NCI-H2081 treated with DMSO at 0.1 percent for 48 hours (cell line): ENCODE measurements around the gene EFCC1.

Experiments
- DNase-seq: peaks from one replicate; lab custom pipeline; 2025; lab: John Stamatoyannopoulos, UW

Gene EFCC1, protein sequence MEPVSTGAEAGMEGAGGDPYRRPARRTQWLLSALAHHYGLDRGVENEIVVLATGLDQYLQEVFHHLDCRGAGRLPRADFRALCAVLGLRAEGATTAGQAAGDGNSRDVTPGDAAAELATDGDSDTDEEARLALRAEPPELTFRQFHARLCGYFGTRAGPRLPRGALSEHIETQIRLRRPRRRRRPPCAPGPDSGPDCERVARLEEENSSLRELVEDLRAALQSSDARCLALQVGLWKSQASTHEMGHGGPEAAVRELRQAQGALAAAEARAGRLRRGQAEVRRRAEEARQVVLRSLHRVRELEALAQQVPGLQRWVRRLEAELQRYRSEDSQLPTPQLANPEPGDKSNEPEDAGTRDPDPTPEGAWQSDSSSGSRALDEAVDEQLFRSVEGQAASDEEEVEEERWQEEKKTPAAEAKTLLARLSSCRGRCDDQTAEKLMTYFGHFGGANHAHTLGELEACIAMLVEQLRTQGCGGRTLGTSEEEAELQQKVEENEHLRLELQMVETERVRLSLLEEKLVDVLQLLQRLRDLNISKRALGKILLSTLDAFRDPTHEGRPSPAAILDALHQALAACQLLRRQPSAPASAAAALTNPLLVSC

DNA sequence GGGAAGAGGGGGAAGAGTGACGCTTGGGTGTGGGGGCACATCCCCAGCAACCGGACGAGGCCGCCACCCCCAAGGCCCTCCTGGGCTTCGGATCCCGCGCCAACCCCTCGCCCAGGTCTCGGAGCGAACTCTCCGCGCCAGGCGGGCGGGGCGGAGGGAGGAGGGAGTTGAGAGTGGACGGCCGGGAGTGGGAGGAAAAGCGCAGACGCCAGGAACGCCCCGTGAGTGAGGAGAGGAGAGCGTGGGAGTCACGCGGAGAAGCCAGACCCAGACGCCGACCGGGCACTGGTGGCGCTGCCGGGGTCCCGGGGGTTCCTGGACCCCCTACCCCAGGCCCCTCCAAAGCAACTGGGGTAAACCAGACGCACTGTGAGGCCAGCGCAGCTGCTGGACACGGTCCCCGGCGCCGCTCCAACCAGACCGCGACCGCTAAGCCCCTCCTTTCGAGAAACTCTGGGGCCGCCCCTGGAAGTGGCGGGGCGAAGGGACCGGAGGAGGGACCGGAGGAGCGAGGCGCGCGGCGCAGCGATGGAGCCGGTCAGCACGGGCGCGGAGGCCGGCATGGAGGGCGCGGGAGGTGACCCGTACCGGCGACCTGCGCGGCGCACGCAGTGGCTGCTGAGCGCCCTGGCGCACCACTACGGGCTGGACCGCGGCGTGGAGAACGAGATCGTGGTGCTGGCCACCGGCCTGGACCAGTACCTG lies at the start of gene EFCC1:
EFCC1 (plus strand) TSS at position 204 of the 705 bp plus-strand sequence; CDS start at position 529, 325 bp downstream.
- DNase-seq: no peak

DNA sequence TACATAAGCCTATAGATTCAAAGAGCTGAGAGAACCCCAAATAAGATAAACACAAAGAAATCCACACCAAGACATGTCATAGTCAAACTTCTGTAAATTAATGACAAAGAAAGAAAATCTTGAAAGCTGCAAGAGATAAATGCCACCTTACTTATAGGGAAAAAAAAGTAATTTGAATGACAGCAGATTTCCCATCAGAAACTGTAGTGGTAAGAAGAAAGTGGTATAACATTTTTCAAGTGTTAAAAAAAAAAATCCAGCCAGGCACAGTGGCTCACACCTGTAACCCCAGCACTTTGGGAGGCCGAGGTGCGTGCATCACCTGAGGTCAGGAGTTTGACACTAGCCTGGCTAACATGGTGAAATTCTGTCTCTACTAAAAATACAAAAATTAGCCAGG lies 44.7 kb upstream of the EFCC1 start:
- DNase-seq: no peak

GRCh38 chr3:128965280-128965679 lies 35.8 kb upstream of the EFCC1 start:
- DNase-seq: no peak

- no peak for DNase-seq
Observed at GRCh38 chr3:128965818-128966217, 35.3 kb upstream of the EFCC1 start.

DNA sequence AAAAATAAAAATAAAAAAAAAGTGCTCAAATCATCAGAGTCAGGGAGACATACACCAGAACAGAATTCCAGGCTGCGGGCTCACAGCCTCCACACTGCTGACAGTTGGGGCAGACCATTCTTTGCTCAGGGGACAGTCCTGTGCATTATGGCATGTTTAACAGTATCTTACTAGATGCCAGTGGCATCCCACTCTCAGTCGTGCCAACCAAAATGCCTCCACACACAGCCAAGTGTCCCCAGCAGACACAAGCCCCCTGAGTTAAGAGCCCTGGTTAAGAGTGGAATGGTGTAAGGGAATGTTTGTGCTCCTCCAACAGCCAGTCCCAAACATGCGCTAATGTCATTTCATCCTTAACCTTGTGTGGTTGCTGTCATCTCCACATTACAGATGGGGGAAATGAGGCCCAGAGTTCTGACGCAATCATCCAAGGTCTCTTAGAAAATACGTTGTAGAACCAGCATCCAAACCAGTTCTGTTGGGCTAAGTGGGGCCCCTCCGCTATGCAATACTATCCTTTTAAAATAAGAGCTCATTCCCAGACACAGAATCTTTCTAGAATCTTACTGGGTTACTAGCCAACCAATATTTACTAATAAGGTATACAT lies 33.3 kb upstream of the EFCC1 start:
- no peak for DNase-seq

- DNase-seq: no peak
Observed at GRCh38 chr3:128969993-128970739, 30.9 kb upstream of the EFCC1 start.

DNA sequence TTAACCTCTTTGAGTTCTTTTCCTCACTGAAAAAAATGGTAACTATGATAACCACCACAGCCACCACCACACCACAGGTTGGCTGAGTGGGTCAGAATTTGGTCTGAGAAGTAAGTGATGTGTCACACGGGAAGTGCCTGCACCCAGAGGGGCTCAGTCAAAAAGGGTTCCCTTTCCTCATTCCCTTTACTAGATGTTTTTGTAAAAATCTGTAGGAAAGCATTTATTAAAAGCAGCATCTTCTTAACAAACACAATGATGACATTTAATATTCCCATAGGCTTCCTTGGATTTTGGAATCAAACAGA lies 30.4 kb upstream of the EFCC1 start:
- no peak for DNase-seq

GRCh38 chr3:128971421-128972100 lies 29.5 kb upstream of the EFCC1 start:
- no peak for DNase-seq

- no peak for DNase-seq
Observed at GRCh38 chr3:128973988-128974564, 27.0 kb upstream of the EFCC1 start.

DNA sequence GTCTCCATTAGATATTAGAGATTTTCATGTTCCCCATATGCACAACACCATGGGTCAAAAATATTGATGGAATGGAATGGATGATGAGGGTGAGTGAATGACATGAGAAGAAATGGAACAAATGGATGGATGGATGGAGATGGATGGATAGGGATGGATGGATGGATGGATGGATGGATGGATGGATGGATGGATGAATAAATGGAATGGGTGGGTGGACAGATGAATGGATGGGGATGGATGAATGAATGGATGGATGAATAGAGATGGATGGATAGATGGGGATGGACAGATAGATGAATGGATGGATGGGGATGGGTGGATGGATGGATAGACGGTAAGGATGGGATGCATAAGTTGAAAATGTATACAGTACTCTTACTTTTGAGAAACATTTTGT lies 25.8 kb upstream of the EFCC1 start:
- DNase-seq: no peak

DNA sequence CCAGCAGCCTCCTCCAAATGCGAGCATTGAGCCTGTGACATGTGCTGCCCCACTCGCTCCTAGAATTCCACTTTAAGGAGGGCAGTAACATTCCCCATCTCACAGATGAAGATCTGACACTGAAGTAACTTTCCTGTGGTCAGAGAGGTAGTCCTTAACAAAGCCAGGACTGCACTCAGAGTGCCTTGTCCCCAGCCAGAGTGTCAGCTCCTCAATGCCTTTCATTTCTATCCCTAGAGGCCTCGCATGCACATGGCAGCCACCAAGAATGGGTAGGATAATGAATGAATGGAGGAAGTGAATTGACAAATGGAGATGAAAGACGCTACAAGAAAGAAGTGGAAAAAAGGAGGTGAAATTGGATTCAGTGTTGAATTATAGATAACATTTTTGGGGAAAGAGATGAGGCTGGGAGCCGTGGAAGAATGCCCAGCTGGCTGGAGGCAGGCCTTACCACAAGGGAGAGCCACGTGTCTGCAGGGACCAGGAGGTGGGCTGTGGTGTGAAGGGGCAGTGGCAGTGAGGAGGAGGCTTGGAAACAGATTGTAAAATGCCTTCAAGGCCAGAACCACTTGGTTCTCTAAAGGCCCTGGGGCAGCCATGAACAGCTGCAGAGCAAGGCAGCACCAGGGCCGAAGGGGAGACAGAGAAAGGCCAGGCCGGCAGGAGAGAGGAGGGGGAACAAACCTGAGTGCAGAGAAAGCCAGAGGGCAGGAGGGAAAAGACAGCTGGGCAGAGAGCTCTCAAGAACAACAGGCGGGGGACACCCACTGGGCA lies 17.6 kb upstream of the EFCC1 start:
- no peak for DNase-seq

- DNase-seq: no peak
Observed at GRCh38 chr3:128984596-128984995, 16.5 kb upstream of the EFCC1 start.

- no peak for DNase-seq
Observed at GRCh38 chr3:128987302-128988100, 13.6 kb upstream of the EFCC1 start.

- DNase-seq: no peak
Observed at GRCh38 chr3:128988286-128988685, 12.8 kb upstream of the EFCC1 start.

DNA sequence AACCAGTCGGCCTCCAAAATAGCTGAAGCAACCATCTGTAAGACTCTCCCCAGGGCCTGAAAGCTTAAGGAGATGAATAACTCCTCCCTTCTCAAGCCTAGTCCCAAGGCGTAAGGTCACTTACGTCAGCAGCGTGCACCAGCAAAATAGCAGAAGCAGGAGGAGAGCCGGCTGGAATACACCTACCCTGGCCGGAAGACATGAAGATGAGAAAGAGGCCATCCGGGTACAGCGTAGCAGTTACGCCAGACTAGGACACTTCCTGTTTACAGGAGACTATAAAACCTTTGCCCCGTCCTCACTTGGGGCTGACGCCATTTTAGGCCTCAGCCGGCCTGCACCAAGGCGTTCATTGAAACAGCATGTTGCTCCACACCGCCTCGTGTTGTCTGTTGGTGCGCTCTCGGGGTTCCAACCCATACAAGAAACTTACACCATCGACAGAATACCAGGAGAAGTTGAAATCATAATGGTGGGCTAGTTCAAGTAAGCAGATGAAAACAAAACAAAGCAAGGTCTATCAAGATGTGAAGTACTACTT lies 9.7 kb upstream of the EFCC1 start:
- DNase-seq: no peak

DNA sequence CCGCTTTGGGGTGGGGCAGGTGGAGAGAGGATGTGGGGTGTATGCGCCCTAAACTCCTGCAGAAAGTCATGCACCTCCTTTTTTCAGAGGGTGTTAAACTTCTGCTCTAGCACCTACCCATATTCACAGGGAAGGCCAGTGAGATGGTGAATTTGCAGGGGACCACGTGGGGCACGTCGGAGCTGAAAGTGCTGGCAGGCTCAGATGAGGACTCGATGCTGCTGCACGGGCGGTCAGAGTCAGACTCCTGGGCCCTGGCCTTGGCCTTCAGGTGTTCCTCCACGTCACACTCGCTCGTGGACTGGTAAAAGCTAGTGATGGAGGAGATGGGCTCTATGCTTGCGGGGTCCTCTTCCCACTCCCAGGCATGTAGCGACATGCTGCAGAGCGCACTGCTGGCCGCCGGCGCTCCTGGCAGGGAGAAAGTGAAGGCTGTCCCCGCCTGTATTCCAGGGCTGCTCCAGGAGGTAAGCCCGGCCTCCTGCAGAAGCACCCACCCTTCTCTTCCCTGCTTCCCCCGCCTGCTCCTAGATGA lies 8.1 kb upstream of the EFCC1 start:
- DNase-seq: no peak

DNA sequence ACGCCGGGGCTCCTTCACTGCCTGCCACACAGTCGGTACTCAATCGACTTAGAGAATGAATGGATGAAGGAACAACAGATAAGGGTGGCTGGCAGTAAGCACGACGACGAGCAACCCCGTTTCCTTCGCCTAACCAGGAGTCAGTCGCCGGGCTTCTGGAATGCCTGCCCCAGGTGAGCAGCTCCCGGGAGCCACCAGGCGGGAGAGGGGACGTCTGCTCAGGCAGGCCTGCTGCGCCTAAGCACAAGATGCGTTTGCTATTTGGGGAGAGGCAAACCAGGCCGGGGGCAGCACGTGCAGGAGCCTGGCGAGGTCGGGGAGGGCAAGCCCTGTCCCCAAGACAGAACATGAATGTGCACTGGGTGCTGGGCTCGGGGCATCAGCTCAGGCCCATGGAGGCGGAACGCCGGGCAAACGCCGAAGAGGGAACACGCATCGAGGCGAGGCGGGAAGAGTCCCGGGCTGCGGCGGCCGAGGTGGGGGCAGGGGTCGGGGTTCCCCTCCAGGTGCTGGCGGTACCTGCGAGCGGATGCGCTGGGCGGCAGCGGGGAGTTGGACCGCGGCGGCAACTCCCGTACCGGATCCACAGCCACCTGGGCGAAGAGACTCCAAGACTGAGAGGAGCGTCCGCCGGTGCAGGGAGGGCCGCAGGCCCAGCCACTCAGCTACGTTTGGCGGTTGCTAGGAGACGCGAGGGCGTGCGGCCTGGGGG lies 7.5 kb upstream of the EFCC1 start, which contains the start of gene CFAP92:
CFAP92 (minus strand) TSS at position 616 of the 712 bp plus-strand sequence. CDS start 772 bp downstream, outside the sequence.
- peak; percentile 61 for DNase-seq

DNA sequence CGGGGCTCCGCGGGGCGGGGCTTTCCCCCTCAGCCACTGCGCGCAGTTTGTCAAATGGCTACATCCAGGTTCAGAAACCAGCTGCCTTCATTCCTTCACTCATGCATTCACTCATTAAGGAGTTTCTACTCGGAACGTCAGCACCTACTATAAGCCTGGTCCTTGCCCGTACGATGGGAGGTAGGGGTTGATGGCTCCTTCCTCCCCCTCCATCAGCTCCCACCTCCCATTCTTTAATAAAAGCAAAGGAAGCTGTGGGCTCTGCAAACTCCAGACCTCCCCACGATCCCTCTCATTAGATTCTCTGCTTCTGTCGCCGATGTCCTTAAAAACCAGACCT lies 7.0 kb upstream of the EFCC1 start:
- no peak for DNase-seq
